ENCODE measurements around the gene GBE1.

Gene GBE1

GRCh38 chr3:81465510-81466200 lies 295.8 kb downstream of the GBE1 start:
- Histone ChIP-seq H3K4me3 (no peak overlapping the region), H3K4me2 (no peak overlapping the region), H3K27me3 (no peaks in the 10 kb centered on the region), H3K9ac (no peak overlapping the region), H3K9me3 (replicated peaks in 1 of 11) (no peaks in the 10 kb centered on the region), H3K4me1 (no peaks in the 10 kb centered on the region), H4K20me1 (no peaks in the 10 kb centered on the region), H3K27ac (no peak overlapping the region), H3K36me3 (no peaks in the 10 kb centered on the region)
- TF ChIP-seq Cebpa-rat (IDR thresholded peaks at IDR 0.05), result no peak

GRCh38 chr3:81463781-81464180 lies 297.7 kb downstream of the GBE1 start:
- no peak overlapping the region for H3K9ac ChIP-seq
- no peaks in the 10 kb centered on the region for H3K36me3 ChIP-seq
- no peak overlapping the region for H3K27ac ChIP-seq
- peaks cover 0 to 4% (median 0%) of the 10 kb centered on the region in 10 experiments; a peak in 2 of 20 replicates for H3K4me1 ChIP-seq
- H4K20me1 ChIP-seq, result no peaks in the 10 kb centered on the region
- no peaks in the 10 kb centered on the region for H3K9me3 ChIP-seq (replicated peaks in 1 of 11)
- no peak overlapping the region for H3K4me3 ChIP-seq
- no peak for TF ChIP-seq Cebpa-rat (IDR thresholded peaks at IDR 0.05)
- no peaks in the 10 kb centered on the region for H3K27me3 ChIP-seq
- H3K4me2 ChIP-seq, result no peak overlapping the region

- no peak for TF ChIP-seq Cebpa-rat (IDR thresholded peaks at IDR 0.05)
- Histone ChIP-seq H3K4me1 (peaks cover 0 to 4% (median 0%) of the 10 kb centered on the region in 10 experiments; a peak in 2 of 20 replicates), H3K27me3 (no peaks in the 10 kb centered on the region), H3K4me2 (no peak overlapping the region), H3K9me3 (replicated peaks in 1 of 11) (no peaks in the 10 kb centered on the region), H3K4me3 (no peak overlapping the region), H3K36me3 (no peaks in the 10 kb centered on the region), H3K9ac (no peak overlapping the region), H3K27ac (no peak overlapping the region), H4K20me1 (no peaks in the 10 kb centered on the region)
Measured at GRCh38 chr3:81462921-81463320, 298.5 kb downstream of the GBE1 start.

- Histone ChIP-seq H3K27ac (no peak overlapping the region), H4K20me1 (no peaks in the 10 kb centered on the region), H3K36me3 (no peaks in the 10 kb centered on the region), H3K4me2 (no peak overlapping the region), H3K4me1 (peaks cover 0 to 4% (median 0%) of the 10 kb centered on the region in 10 experiments; a peak in 2 of 20 replicates), H3K9ac (no peak overlapping the region), H3K9me3 (replicated peaks in 1 of 11) (no peaks in the 10 kb centered on the region), H3K27me3 (no peaks in the 10 kb centered on the region), H3K4me3 (no peak overlapping the region)
- no peak for TF ChIP-seq Cebpa-rat (IDR thresholded peaks at IDR 0.05)
Measured at GRCh38 chr3:81459733-81460132, 301.7 kb downstream of the GBE1 start.

GRCh38 chr3:81452418-81452817 lies 309.0 kb downstream of the GBE1 start:
- H3K36me3 ChIP-seq, result no peaks in the 10 kb centered on the region
- H3K27me3 ChIP-seq, result no peaks in the 10 kb centered on the region
- H3K9ac ChIP-seq, result no peak overlapping the region
- no peak overlapping the region for H3K4me3 ChIP-seq
- H3K9me3 ChIP-seq (replicated peaks in 1 of 11), result no peaks in the 10 kb centered on the region
- no peaks in the 10 kb centered on the region for H3K4me1 ChIP-seq
- no peak overlapping the region for H3K4me2 ChIP-seq
- no peak for TF ChIP-seq Cebpa-rat (IDR thresholded peaks at IDR 0.05)
- H3K27ac ChIP-seq, result no peak overlapping the region
- H4K20me1 ChIP-seq, result no peaks in the 10 kb centered on the region

GRCh38 chr3:81451611-81452010 lies 309.8 kb downstream of the GBE1 start:
- Histone ChIP-seq H3K9ac (no peak overlapping the region), H4K20me1 (no peaks in the 10 kb centered on the region), H3K9me3 (replicated peaks in 1 of 11) (no peaks in the 10 kb centered on the region), H3K4me3 (no peak overlapping the region), H3K27ac (no peak overlapping the region), H3K4me1 (no peaks in the 10 kb centered on the region), H3K27me3 (no peaks in the 10 kb centered on the region), H3K4me2 (no peak overlapping the region), H3K36me3 (no peaks in the 10 kb centered on the region)
- no peak for TF ChIP-seq Cebpa-rat (IDR thresholded peaks at IDR 0.05)

GRCh38 chr3:81451140-81451539 lies 310.3 kb downstream of the GBE1 start:
- Histone ChIP-seq H4K20me1 (no peaks in the 10 kb centered on the region), H3K4me1 (no peaks in the 10 kb centered on the region), H3K27me3 (no peaks in the 10 kb centered on the region), H3K27ac (no peak overlapping the region), H3K36me3 (no peaks in the 10 kb centered on the region), H3K9ac (no peak overlapping the region), H3K9me3 (replicated peaks in 1 of 11) (no peaks in the 10 kb centered on the region), H3K4me3 (no peak overlapping the region), H3K4me2 (no peak overlapping the region)
- TF ChIP-seq Cebpa-rat (IDR thresholded peaks at IDR 0.05), result no peak

- Histone ChIP-seq H3K9ac (no peak overlapping the region), H4K20me1 (no peaks in the 10 kb centered on the region), H3K4me1 (no peaks in the 10 kb centered on the region), H3K9me3 (replicated peaks in 1 of 11) (no peaks in the 10 kb centered on the region), H3K4me3 (no peak overlapping the region), H3K36me3 (no peaks in the 10 kb centered on the region), H3K27me3 (no peaks in the 10 kb centered on the region), H3K4me2 (no peak overlapping the region), H3K27ac (no peak overlapping the region)
- no peak for TF ChIP-seq Cebpa-rat (IDR thresholded peaks at IDR 0.05)
Measured at GRCh38 chr3:81446806-81447205, 314.6 kb downstream of the GBE1 start.

- H3K9me3 ChIP-seq (replicated peaks in 1 of 11), result no peaks in the 10 kb centered on the region
- no peaks in the 10 kb centered on the region for H3K4me1 ChIP-seq
- no peaks in the 10 kb centered on the region for H4K20me1 ChIP-seq
- no peaks in the 10 kb centered on the region for H3K27me3 ChIP-seq
- TF ChIP-seq Cebpa-rat (IDR thresholded peaks at IDR 0.05), result no peak
- no peak overlapping the region for H3K27ac ChIP-seq
- H3K9ac ChIP-seq, result no peak overlapping the region
- H3K4me2 ChIP-seq, result no peak overlapping the region
- no peak overlapping the region for H3K4me3 ChIP-seq
- no peaks in the 10 kb centered on the region for H3K36me3 ChIP-seq
Measured at GRCh38 chr3:81445712-81446111, 315.7 kb downstream of the GBE1 start.

- no peak overlapping the region for H3K27ac ChIP-seq
- no peaks in the 10 kb centered on the region for H3K9me3 ChIP-seq (replicated peaks in 1 of 11)
Measured at GRCh38 chr3:81444817-81445460, 316.5 kb downstream of the GBE1 start.

More at GRCh38 chr3:81444817-81445460, 316.5 kb downstream of the GBE1 start:
- Histone ChIP-seq H3K27me3 (no peaks in the 10 kb centered on the region), H3K4me2 (no peak overlapping the region), H3K4me1 (no peaks in the 10 kb centered on the region), H4K20me1 (no peaks in the 10 kb centered on the region), H3K36me3 (no peaks in the 10 kb centered on the region), H3K9ac (no peak overlapping the region), H3K4me3 (no peak overlapping the region)
- no peak for TF ChIP-seq Cebpa-rat (IDR thresholded peaks at IDR 0.05)
